Transverse colon (tissue), 4 donors: Measurements from ENCODE around the gene TFE3. TPM values are rescaled to one million over a fixed set of nuclear protein-coding genes. Genes with fewer than 3 reads are reported as not detected.
"Not testable (repeated sequence)": the region's sequence is repeated elsewhere in the genome, so short reads cannot be mapped to it uniquely, and the experiment has no call there.

Experiments used
- DNase-seq: peaks from one replicate; pipeline ENCODE4 v3.0.0-alpha.2; 2019
- H3K27ac ChIP-seq, 4 donors: fragments of 200-600 bp; sonication (generic); 2 replicates each; pipeline ENCODE4 v1.5.1; 2016 to 2018; ENCODE audit warnings: inconsistent platforms in 4 of 4
- H3K27me3 ChIP-seq: fragments of 200-600 bp; sonication (generic); 2 replicates; pipeline ENCODE4 v1.5.1; 2017; ENCODE audit warnings: inconsistent platforms
- H3K36me3 ChIP-seq, 4 donors: fragments of 200-600 bp; sonication (generic); 2 replicates each; pipeline ENCODE4 v1.5.1; 2017 to 2019; ENCODE audit warnings: inconsistent platforms in 4 of 4
- H3K4me1 ChIP-seq, 4 donors: fragments of 200-600 bp; sonication (generic); 2 replicates each; pipeline ENCODE4 v1.5.1; 2017 to 2020; ENCODE audit warnings: inconsistent platforms in 4 of 4
- H3K4me3 ChIP-seq, 4 donors: fragments of 200-600 bp; sonication (generic); 1 replicate in 1 of 4; 2 replicates in 3 of 4; pipeline versions ENCODE4 v1.5.1 to v1.6.1; 2017 to 2019; ENCODE audit warnings: inconsistent platforms in 4 of 4
- H3K9me3 ChIP-seq, 2 donors: fragments of 200-600 bp; sonication (generic); 2 replicates each; pipeline ENCODE4 v1.5.1; 2017 to 2019; ENCODE audit warnings: inconsistent platforms in 2 of 2
- CTCF ChIP-seq, 5 experiments: fragments of 200-600 bp in 3 of 5; fragments of 450-650 bp in 2 of 5; sonication (generic) in 3 of 5; IDR thresholded peaks; 1 replicate in 2 of 5; 2 replicates in 3 of 5; pipeline ENCODE4 v1.5.1; 2016 to 2017; ENCODE audit warnings: antibody characterized with exemption in 5 of 5, inconsistent platforms in 3 of 5, mild to moderate bottlenecking in 2 of 5, moderate library complexity in 1 of 5
- EP300 ChIP-seq: sonication (generic); formaldehyde crosslinking; IDR thresholded peaks from one replicate; pipeline ENCODE4 v1.6.1; 2017; ENCODE audit warnings: antibody characterized with exemption, low read depth
- POLR2A ChIP-seq: fragments of 450-650 bp; IDR thresholded peaks from one replicate; pipeline ENCODE4 v1.6.1; 2016; ENCODE audit warnings: antibody characterized with exemption, mild to moderate bottlenecking, moderate library complexity
- POLR2AphosphoS5 ChIP-seq, 3 donors: sonication (generic); formaldehyde crosslinking; IDR thresholded peaks; one replicate each; pipeline ENCODE4 v1.6.1; 2016; ENCODE audit warnings: antibody characterized with exemption in 3 of 3
- WGBS, 2 donors: methylation state at CpG; one replicate each; pipeline ENCODE4 v1.1.5; 2018; ENCODE audit warnings: low coverage in 1 of 2; 5-methylcytosine and 5-hydroxymethylcytosine counted together
- in situ Hi-C, 4 donors: fragments of 200-750 bp; cut with MboI; loops; one replicate each; pipeline versions ENCODE4 v1.15.0 to v1.15.1; 2017; ENCODE audit warnings: low sequenced_read_pairs in 3 of 4, low pct_ligation_motif_present in 1 of 4, low pct_unique_long_range_greater_than_20kb in 1 of 4
- intact Hi-C: fragments of 100-400 bp; cut with DNase I; formaldehyde crosslinking; loops from one replicate; pipeline ENCODE4 v1.15.1; 2023; ENCODE audit warnings: low total_unique reads
- total RNA-seq, 4 donors: library from RNA; depleted of rRNA; stranded (reverse); fragments of >200 nt; gene quantifications; one replicate each; pipeline ENCODE4 v1.1.0, GENCODE V29; 2016

The TFE3 gene
- total RNA-seq, 4 donors from 2014 or later, result 31.7 to 45.6 (median 44.7) TPM

- TF ChIP-seq EP300 (no peak), CTCF (IDR thresholded peaks at IDR 0.05) (no peak), POLR2AphosphoS5 (IDR thresholded peaks at IDR 0.05) (no peak), POLR2A (no peak)
- Histone ChIP-seq H3K27ac (no peak overlapping the region), H3K4me3 (no peak overlapping the region), H3K9me3 (no peaks in the 10 kb centered on the region), H3K36me3 (no peaks in the 10 kb centered on the region), H3K27me3 (no peaks in the 10 kb centered on the region), H3K4me1 (no peaks in the 10 kb centered on the region)
- intact Hi-C loops, result no loop called here
- DNase-seq, result no peak
- 78 to 83% methylated on average over 1 to 4 of the region's 4 CpGs for WGBS, 2 donors
- in situ Hi-C loops, result no loop called here
These were observed 53.7 kb downstream of the TFE3 start for GRCh38 chrX:48989483-48989882.

- DNase-seq, result no peak
- H3K36me3 ChIP-seq, result no peaks in the 10 kb centered on the region
- H3K27me3 ChIP-seq, result no peaks in the 10 kb centered on the region
- H3K27ac ChIP-seq, result no peak overlapping the region
- 50 to 78% methylated on average over 1 to 3 of the region's 3 CpGs for WGBS, 2 donors
- in situ Hi-C loops (no loop called here), intact Hi-C loops (no loop called here)
- no peaks in the 10 kb centered on the region for H3K9me3 ChIP-seq
- no peak overlapping the region for H3K4me3 ChIP-seq
- no peaks in the 10 kb centered on the region for H3K4me1 ChIP-seq
- TF ChIP-seq POLR2A (no peak), CTCF (IDR thresholded peaks at IDR 0.05) (no peak), POLR2AphosphoS5 (IDR thresholded peaks at IDR 0.05) (no peak), EP300 (no peak)
These were observed 59.3 kb downstream of the TFE3 start for GRCh38 chrX:48983896-48984295.

GRCh38 chrX:48983081-48983480, 60.1 kb downstream of the TFE3 start:
- TF ChIP-seq EP300 (no peak), CTCF (IDR thresholded peaks at IDR 0.05) (no peak), POLR2AphosphoS5 (IDR thresholded peaks at IDR 0.05) (no peak), POLR2A (no peak)
- Histone ChIP-seq H3K4me3 (no peak overlapping the region), H3K36me3 (no peaks in the 10 kb centered on the region), H3K4me1 (no peaks in the 10 kb centered on the region), H3K27me3 (no peaks in the 10 kb centered on the region), H3K27ac (no peak overlapping the region), H3K9me3 (no peaks in the 10 kb centered on the region)
- no peak for DNase-seq
- in situ Hi-C loops, result no loop called here
- intact Hi-C loops, result no loop called here
- WGBS, 2 donors, result 90% methylated on average over 16 of the region's 17 CpGs; no CpG with 5 or more reads in 1 of the 2 donors

- TF ChIP-seq POLR2A (no peak), CTCF (IDR thresholded peaks at IDR 0.05) (no peak), POLR2AphosphoS5 (IDR thresholded peaks at IDR 0.05) (no peak), EP300 (no peak)
- Histone ChIP-seq H3K27me3 (no peaks in the 10 kb centered on the region), H3K27ac (no peak overlapping the region), H3K4me1 (no peaks in the 10 kb centered on the region), H3K4me3 (no peak overlapping the region), H3K36me3 (no peaks in the 10 kb centered on the region), H3K9me3 (no peaks in the 10 kb centered on the region)
- intact Hi-C loops (no loop called here), in situ Hi-C loops (no loop called here)
- no peak for DNase-seq
- WGBS, 2 donors, result 75% methylated on average over 10 of the region's 10 CpGs; no CpG with 5 or more reads in 1 of the 2 donors
These were observed 62.0 kb downstream of the TFE3 start for GRCh38 chrX:48981178-48981577.

- in situ Hi-C loops, H3K4me3 ChIP-seq, H3K27me3 ChIP-seq, DNase-seq, H3K9me3 ChIP-seq, H3K27ac ChIP-seq, H3K36me3 ChIP-seq, H3K4me1 ChIP-seq, intact Hi-C loops: not testable (repeated sequence)
- WGBS, 2 donors, result 84% methylated on average over 10 of the region's 10 CpGs; no CpG with 5 or more reads in 1 of the 2 donors
These were observed 62.8 kb downstream of the TFE3 start for GRCh38 chrX:48980341-48980740.
